AG10803 (cell line): ENCODE measurements around the gene PPM1H.

Experiments
- DNase-seq: peaks from one replicate; pipeline ENCODE4 v3.0.0; 2010; ENCODE audit warnings: low read depth
- H3K4me3 ChIP-seq: 2 replicates; pipeline ENCODE4 v1.5.1; 2011; ENCODE audit warnings: mild to moderate bottlenecking, low read length, control low read depth
- TF ChIP-seq, protein P1 (sequence below): conservative IDR thresholded peaks from 2 replicates; pipeline ENCODE4 v1.5.1; 2011; ENCODE audit warnings: mild to moderate bottlenecking, low read length, control low read depth, inconsistent platforms

PPM1H gene

DNA sequence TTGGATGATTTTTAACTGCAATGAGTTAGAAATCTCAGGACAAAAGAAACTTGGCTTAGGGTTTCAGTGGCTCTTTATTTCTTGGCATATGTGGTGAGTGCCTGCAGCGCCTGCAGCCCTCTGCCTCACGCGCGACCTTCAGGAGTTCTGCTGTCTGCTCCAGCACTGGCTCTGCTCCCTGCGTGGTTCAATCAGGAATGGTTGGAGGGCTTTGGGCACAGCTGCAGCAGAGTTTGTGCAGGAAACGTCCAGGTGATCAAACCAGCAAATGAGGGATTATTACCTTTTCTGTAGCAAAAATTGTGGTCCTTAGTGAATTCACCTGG, 19.8 kb downstream of the PPM1H start:
- TF ChIP-seq, protein P1, sequence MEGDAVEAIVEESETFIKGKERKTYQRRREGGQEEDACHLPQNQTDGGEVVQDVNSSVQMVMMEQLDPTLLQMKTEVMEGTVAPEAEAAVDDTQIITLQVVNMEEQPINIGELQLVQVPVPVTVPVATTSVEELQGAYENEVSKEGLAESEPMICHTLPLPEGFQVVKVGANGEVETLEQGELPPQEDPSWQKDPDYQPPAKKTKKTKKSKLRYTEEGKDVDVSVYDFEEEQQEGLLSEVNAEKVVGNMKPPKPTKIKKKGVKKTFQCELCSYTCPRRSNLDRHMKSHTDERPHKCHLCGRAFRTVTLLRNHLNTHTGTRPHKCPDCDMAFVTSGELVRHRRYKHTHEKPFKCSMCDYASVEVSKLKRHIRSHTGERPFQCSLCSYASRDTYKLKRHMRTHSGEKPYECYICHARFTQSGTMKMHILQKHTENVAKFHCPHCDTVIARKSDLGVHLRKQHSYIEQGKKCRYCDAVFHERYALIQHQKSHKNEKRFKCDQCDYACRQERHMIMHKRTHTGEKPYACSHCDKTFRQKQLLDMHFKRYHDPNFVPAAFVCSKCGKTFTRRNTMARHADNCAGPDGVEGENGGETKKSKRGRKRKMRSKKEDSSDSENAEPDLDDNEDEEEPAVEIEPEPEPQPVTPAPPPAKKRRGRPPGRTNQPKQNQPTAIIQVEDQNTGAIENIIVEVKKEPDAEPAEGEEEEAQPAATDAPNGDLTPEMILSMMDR = no peak
- H3K4me3 ChIP-seq = no peak overlapping the region
- no peak for DNase-seq

DNA sequence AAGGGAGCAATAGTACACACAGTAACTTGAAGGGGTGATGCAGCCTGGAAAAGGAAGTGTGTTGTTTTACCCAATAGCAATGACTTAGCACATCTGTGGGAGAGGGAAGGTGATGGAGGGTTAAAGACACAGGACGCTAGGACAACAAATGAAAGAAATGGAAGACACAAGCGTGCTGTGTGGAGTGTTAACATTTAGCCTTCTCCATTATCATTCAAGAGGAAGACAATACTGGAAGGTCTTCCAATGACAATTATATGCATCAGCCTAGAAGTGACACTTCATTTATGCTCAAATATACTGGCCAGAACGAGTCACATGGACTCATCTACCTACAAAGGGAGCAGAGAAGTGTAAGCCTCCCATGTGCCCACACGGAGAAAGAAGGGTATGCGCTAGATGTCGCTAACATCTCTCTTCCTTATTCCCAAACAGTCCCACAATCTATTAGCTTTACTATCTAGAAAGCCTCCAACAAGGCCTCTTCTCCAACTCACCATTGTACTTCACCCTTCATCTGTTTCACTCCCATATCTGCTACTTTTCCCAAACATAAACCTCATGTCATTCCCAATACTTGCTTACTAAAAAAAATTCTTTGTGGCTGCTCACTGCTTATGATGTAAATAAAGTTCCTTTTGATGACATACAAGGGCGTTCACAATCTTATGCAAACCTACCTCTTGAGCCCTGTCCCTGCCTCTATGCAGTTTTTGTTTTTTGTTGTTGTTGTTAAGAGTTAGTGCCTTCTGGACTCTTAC, 20.3 kb downstream of the PPM1H start:
- no peak overlapping the region for H3K4me3 ChIP-seq
- DNase-seq = no peak
- TF ChIP-seq, protein P1 = no peak

DNA sequence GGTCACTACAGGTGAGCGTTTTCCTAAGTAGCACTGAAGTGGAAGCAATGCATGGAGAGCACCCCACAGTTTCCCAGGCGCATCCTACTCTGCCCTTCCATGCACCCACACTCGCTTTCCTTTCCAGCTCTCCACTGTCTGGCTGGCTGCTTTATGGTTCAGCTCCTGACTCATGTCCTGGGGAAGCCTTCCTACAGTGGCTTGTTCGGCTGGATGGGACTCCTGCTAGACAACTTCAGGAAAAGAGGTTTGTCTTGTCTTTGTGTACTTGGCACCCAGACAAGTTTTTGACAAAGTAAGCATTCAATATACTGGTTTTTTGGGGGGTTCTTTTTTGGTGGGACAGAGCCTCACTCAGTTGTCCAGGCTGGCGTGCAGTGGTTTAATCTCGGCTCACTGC, 21.6 kb downstream of the PPM1H start:
- DNase-seq = no peak
- TF ChIP-seq, protein P1 = no peak
- no peak overlapping the region for H3K4me3 ChIP-seq

DNA sequence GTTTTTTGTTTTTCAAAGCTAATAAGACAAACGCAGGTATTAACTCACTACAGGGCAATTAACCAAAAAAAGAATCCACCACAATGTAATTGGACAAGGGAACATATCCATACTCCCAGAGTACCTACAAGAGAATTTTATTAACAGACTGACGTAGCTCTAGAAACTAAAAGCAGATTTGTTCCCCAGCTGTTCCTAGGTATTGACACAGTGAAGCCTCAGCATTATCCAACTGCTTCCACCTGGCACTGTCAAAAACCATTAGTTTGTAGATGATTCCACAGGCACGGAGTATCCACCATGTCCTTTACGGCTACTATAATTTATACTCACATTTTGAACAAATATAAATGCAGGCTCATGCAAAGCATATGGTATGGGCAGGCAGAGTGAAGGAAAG, 22.3 kb downstream of the PPM1H start:
- DNase-seq = no peak

DNA sequence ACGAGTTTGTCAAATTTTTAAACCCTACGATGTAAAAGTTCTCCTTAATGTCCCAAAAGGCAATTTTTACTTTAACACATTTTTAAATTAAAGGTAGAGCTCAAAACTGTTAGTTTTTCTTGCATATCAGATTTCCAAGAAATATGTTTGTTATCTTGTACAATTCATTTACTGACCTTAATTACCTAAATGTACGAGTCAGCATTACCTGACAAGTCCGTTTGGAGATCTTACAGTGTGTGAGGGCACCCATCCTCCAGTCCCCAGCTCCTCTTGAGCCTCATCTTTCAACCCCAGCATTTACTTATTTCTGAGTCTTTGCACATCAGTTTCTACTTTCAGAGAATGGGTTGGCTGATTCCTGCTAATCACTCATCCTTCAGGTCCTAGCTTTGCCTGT, 23.7 kb downstream of the PPM1H start:
- H3K4me3 ChIP-seq = no peak overlapping the region
- TF ChIP-seq, protein P1 = no peak
- DNase-seq = no peak

More for the DNA sequence above, 22.3 kb downstream of the PPM1H start:
- TF ChIP-seq, protein P1 = no peak
- H3K4me3 ChIP-seq = no peak overlapping the region

DNA sequence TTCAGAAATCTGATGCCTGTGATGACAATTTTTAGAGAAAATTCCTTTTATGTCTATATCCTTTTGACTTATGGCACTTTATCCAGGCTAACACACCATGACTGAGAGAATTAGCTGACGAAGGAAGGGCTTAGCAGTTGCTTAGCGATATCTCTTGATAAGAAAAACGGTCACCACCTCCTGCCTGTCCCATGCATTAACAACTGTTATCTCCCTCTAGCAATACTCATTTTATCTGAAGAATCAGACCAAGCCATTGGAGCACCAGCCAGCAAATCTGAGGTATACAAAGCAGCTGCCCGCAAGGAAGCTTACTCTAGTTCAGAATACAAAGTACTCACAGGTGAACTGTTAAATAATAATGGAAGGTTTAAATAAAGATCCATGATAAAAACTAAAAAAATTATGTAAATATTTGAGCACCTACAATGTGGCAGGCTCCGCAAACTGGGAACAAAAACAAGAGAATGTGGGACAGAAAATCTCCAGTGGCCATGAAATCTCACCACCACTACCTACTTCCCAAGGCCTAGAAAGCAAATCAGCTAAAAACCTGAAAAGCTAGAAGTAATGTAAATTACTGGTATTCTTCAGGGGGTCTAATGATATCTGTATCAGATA, 24.3 kb downstream of the PPM1H start:
- TF ChIP-seq, protein P1 = no peak
- no peak for DNase-seq
- no peak overlapping the region for H3K4me3 ChIP-seq

DNA sequence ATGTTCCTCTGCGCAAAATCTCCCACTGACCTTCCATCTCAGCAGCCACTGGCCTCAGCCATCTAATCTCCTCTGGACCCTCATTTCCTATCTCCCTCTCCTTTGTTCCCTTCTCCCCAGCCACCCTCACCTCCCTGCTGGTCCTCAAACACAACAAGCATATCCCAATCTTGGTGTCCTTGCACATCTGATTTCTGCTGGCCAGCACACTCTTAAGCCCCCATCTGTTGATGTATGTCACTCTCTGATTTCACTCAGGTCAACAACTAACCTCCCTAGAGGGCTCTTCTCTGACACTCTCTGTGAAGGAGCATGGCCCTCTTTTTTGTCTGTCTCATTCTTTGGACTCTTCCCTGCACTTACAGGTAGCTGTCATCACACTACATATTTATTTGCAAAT, 25.6 kb downstream of the PPM1H start:
- H3K4me3 ChIP-seq = no peak overlapping the region
- TF ChIP-seq, protein P1 = no peak
- DNase-seq = no peak
